Right lobe of liver (tissue), 4 donors: Measurements from ENCODE around the gene IBA57.

Experiments used
- CTCF ChIP-seq, 4 donors: fragments of 200-600 bp in 3 of 4; fragments of 450-650 bp in 1 of 4; IDR thresholded peaks; one replicate each; pipeline versions ENCODE4 v1.5.1 to v1.8.0; 2016 to 2022; ENCODE audit warnings: antibody characterized with exemption in 4 of 4, mild to moderate bottlenecking in 2 of 4
- POLR2A ChIP-seq: fragments of 450-650 bp; IDR thresholded peaks from one replicate; pipeline ENCODE4 v1.6.1; 2017; ENCODE audit warnings: antibody characterized with exemption, mild to moderate bottlenecking
- donor health status: DM: no; HTN: no; CAD: no.
- donor health status: DM: no; HTN: no; CAD: no.
- donor health status: DM: no; HTN: yes; CAD: no.

DNA sequence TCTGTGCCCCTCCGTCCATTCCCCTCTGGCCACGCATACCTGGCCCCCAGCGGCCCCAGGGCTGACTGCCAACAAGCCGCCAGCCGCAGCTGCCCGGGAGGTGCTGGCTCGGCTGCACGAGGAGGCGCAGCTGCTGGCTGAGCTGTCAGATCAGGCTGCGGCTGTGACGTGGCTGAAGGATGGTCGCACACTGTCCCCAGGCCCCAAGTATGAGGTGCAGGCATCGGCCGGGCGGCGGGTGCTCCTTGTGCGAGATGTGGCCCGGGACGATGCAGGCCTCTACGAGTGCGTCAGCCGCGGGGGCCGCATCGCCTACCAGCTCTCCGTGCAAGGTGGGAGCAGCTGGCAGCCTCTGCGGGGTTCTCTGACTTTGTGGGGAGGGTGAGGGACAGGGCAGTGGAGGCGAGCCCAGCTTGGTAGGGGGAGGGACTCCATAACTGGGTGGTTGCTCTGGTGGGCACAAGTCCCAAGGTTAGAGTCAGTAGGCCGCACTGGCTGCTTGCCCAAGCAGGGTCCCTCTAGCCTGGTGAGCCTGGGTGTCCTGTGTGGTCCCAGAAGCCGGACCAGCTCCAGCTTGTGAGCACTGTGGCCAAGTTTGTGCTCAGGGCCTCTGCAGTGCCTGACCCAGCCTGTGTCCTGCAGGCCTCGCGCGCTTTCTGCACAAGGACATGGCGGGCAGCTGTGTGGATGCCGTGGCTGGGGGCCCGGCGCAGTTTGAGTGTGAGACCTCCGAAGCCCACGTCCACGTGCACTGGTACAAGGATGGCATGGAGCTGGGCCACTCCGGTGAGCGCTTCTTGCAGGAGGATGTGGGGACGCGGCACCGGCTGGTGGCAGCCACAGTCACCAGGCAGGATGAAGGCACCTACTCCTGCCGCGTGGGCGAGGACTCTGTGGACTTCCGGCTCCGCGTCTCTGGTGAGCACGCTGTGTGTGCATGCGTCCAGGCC, 51.0 kb downstream of the IBA57 start:
- TF ChIP-seq CTCF (IDR thresholded peaks at IDR 0.05) (no peak), POLR2A (no peak)
